Peyer's patch (tissue), 4 donors: ENCODE measurements around the gene C11orf91.

ENCODE experiments used
- CTCF ChIP-seq, 6 experiments: fragments of 450-650 bp in 4 of 6; fragments of 200-600 bp in 2 of 6; sonication (generic) in 1 of 6; IDR thresholded peaks; one replicate each; pipeline ENCODE4 v1.5.1; 2017 to 2019; ENCODE audit warnings: antibody characterized with exemption in 6 of 6, mild to moderate bottlenecking in 3 of 6, moderate library complexity in 1 of 6
- POLR2A ChIP-seq, 2 donors: fragments of 450-650 bp; IDR thresholded peaks; one replicate each; pipeline ENCODE4 v1.5.1; 2017; ENCODE audit warnings: antibody characterized with exemption in 2 of 2, mild to moderate bottlenecking in 2 of 2, moderate library complexity in 2 of 2

GRCh38 chr11:33706546-33706945, 5.9 kb upstream of the C11orf91 start:
- no peak for TF ChIP-seq CTCF (IDR thresholded peaks at IDR 0.05)
- TF ChIP-seq POLR2A (IDR thresholded peaks at IDR 0.05): no peak
